ENCODE measurements around the gene CDK2.

CDK2 gene

DNA sequence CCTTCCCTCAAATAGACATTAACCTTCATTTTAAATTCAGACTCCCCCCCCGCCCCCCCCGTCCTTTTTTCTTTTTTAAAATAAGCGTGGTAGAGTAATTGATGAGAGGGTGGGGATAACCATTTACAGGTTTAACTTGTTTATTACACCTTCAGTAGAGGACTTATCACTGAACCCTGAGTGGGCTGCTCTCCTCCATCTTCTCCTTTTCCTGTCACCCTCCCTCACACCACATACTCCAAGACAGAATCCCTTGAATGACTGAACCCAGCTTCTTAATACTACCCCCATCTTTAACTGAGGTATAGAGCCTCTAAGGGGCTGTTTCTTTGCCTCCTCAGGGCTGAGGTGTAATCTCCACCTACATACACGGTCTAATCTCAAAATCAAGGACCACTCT is 50.6 kb downstream of the CDK2 start:
- DNase-seq = no peak

DNA sequence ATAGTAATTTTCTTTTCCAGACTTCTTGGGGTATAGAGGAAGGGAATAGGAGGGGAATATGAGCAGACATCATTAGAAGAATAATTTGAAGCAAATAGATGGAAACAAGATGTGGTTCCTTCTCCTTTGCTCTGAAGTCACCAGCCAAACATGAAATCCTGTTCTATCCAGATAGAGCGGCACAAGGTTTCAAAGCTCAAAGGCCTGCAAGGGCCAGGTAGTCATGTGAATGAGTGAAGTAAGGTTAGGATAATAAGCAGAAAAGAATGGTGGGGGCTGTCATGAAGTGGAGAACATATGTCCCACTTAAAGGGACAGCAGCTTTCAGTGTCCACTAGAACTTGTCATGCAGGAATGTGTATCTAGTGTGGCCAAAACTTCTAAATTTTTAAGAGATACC is 51.7 kb downstream of the CDK2 start:
- DNase-seq = no peak

DNA sequence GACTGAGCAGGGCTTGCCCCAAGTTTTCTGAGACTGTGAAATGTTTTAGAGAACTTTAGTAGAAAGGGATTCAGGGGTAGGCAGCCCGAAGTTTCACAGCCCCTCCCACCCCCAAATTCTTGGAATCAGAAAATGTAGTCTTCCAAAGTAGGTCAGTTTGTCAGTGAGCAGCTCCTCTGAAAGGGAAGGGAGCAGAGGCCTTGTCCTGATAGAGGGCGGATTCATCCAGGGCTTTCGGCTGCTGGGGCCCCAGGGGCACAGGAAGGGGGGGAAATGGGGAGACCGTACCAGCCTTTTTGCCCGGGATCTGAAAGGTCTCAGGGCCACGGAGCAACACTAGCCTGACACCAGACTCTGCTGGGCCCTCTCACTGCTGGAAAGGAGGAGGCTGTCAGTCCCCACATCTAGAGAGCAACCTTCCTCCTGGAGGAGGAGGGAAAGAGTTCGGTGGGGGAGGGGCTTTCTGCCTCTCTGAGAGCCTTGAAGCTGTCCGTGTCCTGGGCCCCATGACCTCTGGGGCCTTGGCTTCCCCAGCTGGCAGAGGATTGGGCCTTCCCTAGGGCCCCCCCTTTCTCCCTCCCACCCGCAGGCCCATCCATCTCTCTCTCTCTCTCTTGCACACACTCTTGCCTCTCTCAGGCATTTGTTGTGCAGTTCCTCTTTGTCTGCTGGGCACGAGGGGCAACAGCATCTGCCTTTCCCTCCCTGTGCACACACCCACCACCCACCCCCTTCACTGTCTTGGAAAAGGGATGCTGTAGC is 54.0 kb downstream of the CDK2 start, which contains the start of gene IKZF4:
Gene IKZF4, plus strand, starts transcription at position 621 of the 762 bp plus-strand sequence. CDS start 451 bp downstream, outside the sequence.
- no peak for DNase-seq

DNA sequence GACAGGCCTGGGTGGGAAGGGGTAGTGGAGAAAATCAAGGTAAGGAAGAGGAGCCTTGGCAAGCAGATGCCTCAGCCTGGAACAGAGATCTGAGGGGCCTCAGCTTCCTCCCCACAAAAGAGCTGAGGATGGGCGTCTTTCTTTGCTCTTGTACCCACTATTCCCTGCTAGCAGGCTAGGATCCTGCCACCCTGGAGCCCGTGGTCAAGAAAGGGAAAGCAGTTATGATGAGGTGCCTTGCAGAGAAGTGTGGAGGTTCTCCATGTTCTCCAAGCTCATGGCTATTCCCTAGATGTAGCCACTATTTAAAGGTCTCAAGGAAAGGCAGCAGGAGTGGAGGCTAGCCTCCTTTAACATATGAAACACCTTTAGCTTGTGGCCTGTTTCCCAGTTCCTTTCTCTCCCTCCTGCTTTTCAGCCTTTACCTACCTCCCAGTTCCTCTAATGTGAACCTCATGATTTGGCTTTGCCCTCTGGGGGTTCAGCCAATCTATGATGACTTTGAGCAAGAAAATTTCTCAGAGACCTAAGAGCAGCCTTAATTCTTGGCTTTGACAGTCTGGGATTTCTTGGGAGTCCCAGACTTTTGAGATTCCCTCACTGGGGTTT is 55.4 kb downstream of the CDK2 start:
- DNase-seq = no peak

Measured in CD4-positive, alpha-beta T cell treated with Interleukin-12 subunit alpha and Interleukin-12 subunit beta, for 1 hour (primary cell).